ENCODE results near the gene TCP10L. TPM values are rescaled to one million over a fixed set of nuclear protein-coding genes. Genes with fewer than 3 reads are reported as not detected.

Gene TCP10L
- total and polyA plus RNA-seq, 2 of the 13 experiments (the other 11 are each of a cell fraction or from before 2014, with no cell fraction given) = 0.90 to 2.4 TPM

DNA sequence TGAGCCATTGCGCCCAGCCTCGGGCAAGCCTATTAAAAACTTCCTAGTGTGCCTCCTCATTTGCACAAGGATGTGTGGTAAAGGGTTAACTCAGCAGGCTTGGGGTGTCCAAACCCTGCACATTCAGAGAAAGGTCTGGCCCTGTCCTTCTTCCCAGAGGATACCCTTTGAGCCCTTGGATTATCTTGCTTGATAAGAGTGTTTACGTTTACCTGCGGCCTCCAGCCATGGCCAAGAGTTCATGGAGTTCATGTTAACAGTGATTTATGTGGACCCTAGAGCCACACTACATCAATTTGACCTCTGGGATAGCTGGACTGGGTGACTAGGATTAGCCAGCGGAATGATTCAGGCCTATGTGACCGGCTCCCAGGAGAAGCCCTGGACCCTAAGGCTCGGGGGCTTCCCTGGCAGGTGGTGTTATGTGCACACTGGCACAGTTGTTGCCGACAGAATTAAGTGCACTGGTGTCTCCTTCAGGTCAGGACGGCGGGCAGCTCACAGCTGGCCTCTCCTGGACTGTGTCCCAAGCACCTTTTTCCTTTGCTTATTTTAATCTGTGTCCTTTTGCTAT is 7.7 kb upstream of the TCP10L start (continued):
- TF ChIP-seq, protein P1, sequence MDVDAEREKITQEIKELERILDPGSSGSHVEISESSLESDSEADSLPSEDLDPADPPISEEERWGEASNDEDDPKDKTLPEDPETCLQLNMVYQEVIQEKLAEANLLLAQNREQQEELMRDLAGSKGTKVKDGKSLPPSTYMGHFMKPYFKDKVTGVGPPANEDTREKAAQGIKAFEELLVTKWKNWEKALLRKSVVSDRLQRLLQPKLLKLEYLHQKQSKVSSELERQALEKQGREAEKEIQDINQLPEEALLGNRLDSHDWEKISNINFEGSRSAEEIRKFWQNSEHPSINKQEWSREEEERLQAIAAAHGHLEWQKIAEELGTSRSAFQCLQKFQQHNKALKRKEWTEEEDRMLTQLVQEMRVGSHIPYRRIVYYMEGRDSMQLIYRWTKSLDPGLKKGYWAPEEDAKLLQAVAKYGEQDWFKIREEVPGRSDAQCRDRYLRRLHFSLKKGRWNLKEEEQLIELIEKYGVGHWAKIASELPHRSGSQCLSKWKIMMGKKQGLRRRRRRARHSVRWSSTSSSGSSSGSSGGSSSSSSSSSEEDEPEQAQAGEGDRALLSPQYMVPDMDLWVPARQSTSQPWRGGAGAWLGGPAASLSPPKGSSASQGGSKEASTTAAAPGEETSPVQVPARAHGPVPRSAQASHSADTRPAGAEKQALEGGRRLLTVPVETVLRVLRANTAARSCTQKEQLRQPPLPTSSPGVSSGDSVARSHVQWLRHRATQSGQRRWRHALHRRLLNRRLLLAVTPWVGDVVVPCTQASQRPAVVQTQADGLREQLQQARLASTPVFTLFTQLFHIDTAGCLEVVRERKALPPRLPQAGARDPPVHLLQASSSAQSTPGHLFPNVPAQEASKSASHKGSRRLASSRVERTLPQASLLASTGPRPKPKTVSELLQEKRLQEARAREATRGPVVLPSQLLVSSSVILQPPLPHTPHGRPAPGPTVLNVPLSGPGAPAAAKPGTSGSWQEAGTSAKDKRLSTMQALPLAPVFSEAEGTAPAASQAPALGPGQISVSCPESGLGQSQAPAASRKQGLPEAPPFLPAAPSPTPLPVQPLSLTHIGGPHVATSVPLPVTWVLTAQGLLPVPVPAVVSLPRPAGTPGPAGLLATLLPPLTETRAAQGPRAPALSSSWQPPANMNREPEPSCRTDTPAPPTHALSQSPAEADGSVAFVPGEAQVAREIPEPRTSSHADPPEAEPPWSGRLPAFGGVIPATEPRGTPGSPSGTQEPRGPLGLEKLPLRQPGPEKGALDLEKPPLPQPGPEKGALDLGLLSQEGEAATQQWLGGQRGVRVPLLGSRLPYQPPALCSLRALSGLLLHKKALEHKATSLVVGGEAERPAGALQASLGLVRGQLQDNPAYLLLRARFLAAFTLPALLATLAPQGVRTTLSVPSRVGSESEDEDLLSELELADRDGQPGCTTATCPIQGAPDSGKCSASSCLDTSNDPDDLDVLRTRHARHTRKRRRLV (CRISPR knock-in tag; IDR thresholded peaks at IDR 0.05) = no peak
- peak; percentile 43; the same call in 1 of the 2 replicates for TF ChIP-seq SMC3 (IDR thresholded peaks at IDR 0.05; ENCODE audit: low read length)
- TF ChIP-seq HOXA3 (CRISPR knock-in tag; IDR thresholded peaks at IDR 0.05) = peak; percentile 94
- TF ChIP-seq TRIM24 (CRISPR knock-in tag; IDR thresholded peaks at IDR 0.05) = no peak
- TF ChIP-seq XBP1 (CRISPR knock-in tag; IDR thresholded peaks at IDR 0.05) = no peak
- TF ChIP-seq SRSF1 (optimal IDR thresholded peaks at IDR 0.05; ENCODE audit: low read depth, low read length) = no peak
- peak; percentile 79; the same call in 1 of the 2 replicates for TF ChIP-seq ZNF605 (CRISPR knock-in tag; IDR thresholded peaks at IDR 0.05)
- no peak for TF ChIP-seq DR1 (CRISPR knock-in tag; IDR thresholded peaks at IDR 0.05)
- TF ChIP-seq SYNCRIP (IDR thresholded peaks at IDR 0.05; ENCODE audit: insufficient read depth, low read depth, low read length) = no peak
- no peak for TF ChIP-seq POLR2AphosphoS2 (IDR thresholded peaks at IDR 0.05; ENCODE audit: low read depth, low read length)
- TF ChIP-seq PLRG1 (conservative IDR thresholded peaks at IDR 0.05) = no peak
- TF ChIP-seq, protein P2, sequence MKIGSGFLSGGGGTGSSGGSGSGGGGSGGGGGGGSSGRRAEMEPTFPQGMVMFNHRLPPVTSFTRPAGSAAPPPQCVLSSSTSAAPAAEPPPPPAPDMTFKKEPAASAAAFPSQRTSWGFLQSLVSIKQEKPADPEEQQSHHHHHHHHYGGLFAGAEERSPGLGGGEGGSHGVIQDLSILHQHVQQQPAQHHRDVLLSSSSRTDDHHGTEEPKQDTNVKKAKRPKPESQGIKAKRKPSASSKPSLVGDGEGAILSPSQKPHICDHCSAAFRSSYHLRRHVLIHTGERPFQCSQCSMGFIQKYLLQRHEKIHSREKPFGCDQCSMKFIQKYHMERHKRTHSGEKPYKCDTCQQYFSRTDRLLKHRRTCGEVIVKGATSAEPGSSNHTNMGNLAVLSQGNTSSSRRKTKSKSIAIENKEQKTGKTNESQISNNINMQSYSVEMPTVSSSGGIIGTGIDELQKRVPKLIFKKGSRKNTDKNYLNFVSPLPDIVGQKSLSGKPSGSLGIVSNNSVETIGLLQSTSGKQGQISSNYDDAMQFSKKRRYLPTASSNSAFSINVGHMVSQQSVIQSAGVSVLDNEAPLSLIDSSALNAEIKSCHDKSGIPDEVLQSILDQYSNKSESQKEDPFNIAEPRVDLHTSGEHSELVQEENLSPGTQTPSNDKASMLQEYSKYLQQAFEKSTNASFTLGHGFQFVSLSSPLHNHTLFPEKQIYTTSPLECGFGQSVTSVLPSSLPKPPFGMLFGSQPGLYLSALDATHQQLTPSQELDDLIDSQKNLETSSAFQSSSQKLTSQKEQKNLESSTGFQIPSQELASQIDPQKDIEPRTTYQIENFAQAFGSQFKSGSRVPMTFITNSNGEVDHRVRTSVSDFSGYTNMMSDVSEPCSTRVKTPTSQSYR (CRISPR knock-in tag; IDR thresholded peaks at IDR 0.05; ENCODE audit: borderline replicate concordance) = no peak
- TF ChIP-seq FOXO1 (CRISPR knock-in tag; IDR thresholded peaks at IDR 0.05) = peak; percentile 99
- no peak for TF ChIP-seq ZNF839 (CRISPR knock-in tag; IDR thresholded peaks at IDR 0.05; ENCODE audit: borderline replicate concordance)
- TF ChIP-seq BRD4 (CRISPR knock-in tag; IDR thresholded peaks at IDR 0.05) = peak; percentile 62; the same call in 1 of the 2 replicates
- no peak for TF ChIP-seq CEBPB (IDR thresholded peaks at IDR 0.05; ENCODE audit: borderline replicate concordance, low read depth, low read length)
- TF ChIP-seq, protein P3, sequence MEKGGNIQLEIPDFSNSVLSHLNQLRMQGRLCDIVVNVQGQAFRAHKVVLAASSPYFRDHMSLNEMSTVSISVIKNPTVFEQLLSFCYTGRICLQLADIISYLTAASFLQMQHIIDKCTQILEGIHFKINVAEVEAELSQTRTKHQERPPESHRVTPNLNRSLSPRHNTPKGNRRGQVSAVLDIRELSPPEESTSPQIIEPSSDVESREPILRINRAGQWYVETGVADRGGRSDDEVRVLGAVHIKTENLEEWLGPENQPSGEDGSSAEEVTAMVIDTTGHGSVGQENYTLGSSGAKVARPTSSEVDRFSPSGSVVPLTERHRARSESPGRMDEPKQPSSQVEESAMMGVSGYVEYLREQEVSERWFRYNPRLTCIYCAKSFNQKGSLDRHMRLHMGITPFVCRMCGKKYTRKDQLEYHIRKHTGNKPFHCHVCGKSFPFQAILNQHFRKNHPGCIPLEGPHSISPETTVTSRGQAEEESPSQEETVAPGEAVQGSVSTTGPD (CRISPR knock-in tag; IDR thresholded peaks at IDR 0.05) = no peak
- no peak for TF ChIP-seq ZNF766 (CRISPR knock-in tag; IDR thresholded peaks at IDR 0.05; ENCODE audit: borderline replicate concordance)
- TF ChIP-seq ZNF232 (CRISPR knock-in tag; IDR thresholded peaks at IDR 0.05; ENCODE audit: borderline replicate concordance) = no peak; the same call in 1 of the 2 replicates
- no peak for TF ChIP-seq NFYC (CRISPR knock-in tag; IDR thresholded peaks at IDR 0.05)
- TF ChIP-seq ZNF777 (CRISPR knock-in tag; IDR thresholded peaks at IDR 0.05) = no peak

All from HepG2 (cell line).